ENCODE data around the gene KAZN. TPM values are rescaled to one million over a fixed set of nuclear protein-coding genes. Genes with fewer than 3 reads are reported as not detected.

KAZN gene
- polyA plus RNA-seq, 2 of the 4 experiments (the other 2 are of a cell fraction): 1.3 to 1.9 TPM

- Histone ChIP-seq H3K4me3 (no peak overlapping the region), H3K4me1 (no peaks in the 10 kb centered on the region), H3K27ac (no peak overlapping the region), H3K9me3 (no peaks in the 10 kb centered on the region), H3K4me2 (no peak overlapping the region)
- ATAC-seq (no peak), FAIRE-seq (no peak), DNase-seq (ENCODE audit: low read depth in 1 of 2, low spot score in 1 of 2) (no peak)
- TF ChIP-seq RCOR1 (IDR thresholded peaks at IDR 0.05; ENCODE audit: low read depth, low read length): no peak
- no peak for TF ChIP-seq EP300 (IDR thresholded peaks at IDR 0.05)
- TF ChIP-seq ZNF302 (CRISPR knock-in tag; IDR thresholded peaks at IDR 0.05): no peak
- TF ChIP-seq SREBF2 (IDR thresholded peaks at IDR 0.05): no peak
- TF ChIP-seq POLR2A (IDR thresholded peaks at IDR 0.05; ENCODE audit: low read length): no peak
- TF ChIP-seq EHF (CRISPR knock-in tag; IDR thresholded peaks at IDR 0.05): no peak
- no peak for TF ChIP-seq RFX5 (IDR thresholded peaks at IDR 0.05)
- no peak for TF ChIP-seq MYC (IDR thresholded peaks at IDR 0.05; ENCODE audit: borderline replicate concordance, low read length)
- no peak for TF ChIP-seq JUN (IDR thresholded peaks at IDR 0.05)
- WGBS (ENCODE audit: missing lambda C conversion rate): 32% methylated on average over 8 of the region's 10 CpGs
- ChIA-PET CTCF (interaction anchor here (1.4 kb wide), 1 partner anchor 34 kb away, joined by 3 read pairs; no protein-coding TSS in a partner anchor), POLR2A (no interaction called here)
Observed at GRCh38 chr1:15103906-15104305, 505.4 kb downstream of the KAZN start.

GRCh38 chr1:15104768-15105167 lies 506.3 kb downstream of the KAZN start:
- ATAC-seq: no peak
- FAIRE-seq: no peak
- ChIA-PET CTCF (interaction anchor here (1.3 to 1.4 kb wide), 2 partner anchors 24 to 35 kb away, joined by 3 to 4 read pairs; no protein-coding TSS in a partner anchor), POLR2A (no interaction called here)
- no peaks in the 10 kb centered on the region for H3K4me1 ChIP-seq
- no peaks in the 10 kb centered on the region for H3K9me3 ChIP-seq
- TF ChIP-seq HEYL (CRISPR knock-in tag; IDR thresholded peaks at IDR 0.05) (no peak), KDM1A (IDR thresholded peaks at IDR 0.05; ENCODE audit: low read depth) (no peak), POLR2A (IDR thresholded peaks at IDR 0.05; ENCODE audit: low read length) (no peak), SREBF2 (IDR thresholded peaks at IDR 0.05) (no peak), MYC (IDR thresholded peaks at IDR 0.05; ENCODE audit: borderline replicate concordance, low read length) (no peak), HMGXB4 (CRISPR knock-in tag; IDR thresholded peaks at IDR 0.05; ENCODE audit: borderline replicate concordance) (no peak), ZC3H11A (IDR thresholded peaks at IDR 0.05) (no peak), MAFK (IDR thresholded peaks at IDR 0.05; ENCODE audit: partially characterized antibody) (no peak), ESRRA (IDR thresholded peaks at IDR 0.05; ENCODE audit: borderline replicate concordance, low read length) (no peak), JUN (IDR thresholded peaks at IDR 0.05) (no peak), CTCF (IDR thresholded peaks at IDR 0.05) (no peak), RCOR1 (IDR thresholded peaks at IDR 0.05; ENCODE audit: low read depth, low read length) (no peak), HOXB13 (CRISPR knock-in tag; IDR thresholded peaks at IDR 0.05; ENCODE audit: low read depth) (no peak), ZFP36 (IDR thresholded peaks at IDR 0.05; ENCODE audit: borderline replicate concordance, partially characterized antibody) (no peak)
- no peak overlapping the region for H3K27ac ChIP-seq
- no peak overlapping the region for H3K4me2 ChIP-seq
- no peak overlapping the region for H3K4me3 ChIP-seq
- no peak for DNase-seq (ENCODE audit: low read depth in 1 of 2, low spot score in 1 of 2)

GRCh38 chr1:15106608-15107007 lies 508.1 kb downstream of the KAZN start:
- CTCF ChIA-PET: no interaction called here
- WGBS (ENCODE audit: missing lambda C conversion rate): 52% methylated on average over 7 of the region's 7 CpGs
- no peak overlapping the region for H3K27ac ChIP-seq

More at GRCh38 chr1:15106608-15107007, 508.1 kb downstream of the KAZN start:
- no peaks in the 10 kb centered on the region for H3K4me1 ChIP-seq
- no peak overlapping the region for H3K4me3 ChIP-seq
- POLR2A ChIA-PET: no interaction called here
- H3K4me2 ChIP-seq: no peak overlapping the region
- H3K9me3 ChIP-seq: no peaks in the 10 kb centered on the region
- ATAC-seq (no peak), DNase-seq (ENCODE audit: low read depth in 1 of 2, low spot score in 1 of 2) (no peak), FAIRE-seq (no peak)
- TF ChIP-seq CTCF (IDR thresholded peaks at IDR 0.05) (no peak), RAD21 (conservative IDR thresholded peaks at IDR 0.05 in 1 of 2, IDR thresholded peaks at IDR 0.05 in 1 of 2) (no peak)

All from A549 (cell line).